ENCODE measurements around the gene PEPD. TPM values are rescaled to one million over a fixed set of nuclear protein-coding genes. Genes with fewer than 3 reads are reported as not detected.

PEPD gene
- total RNA-seq, 4 donors from 2014 or later = 58.9 to 81.0 (median 70.7) TPM

GRCh38 chr19:33440241-33440640, 81.3 kb downstream of the PEPD start:
- no peak overlapping the region for H3K4me3 ChIP-seq (ENCODE audit: low read depth, poor library complexity, severe bottlenecking)
- WGBS, 2 donors = 87 to 91% methylated on average over 6 of the region's 6 CpGs
- TF ChIP-seq POLR2A (IDR thresholded peaks at IDR 0.05) = no peak
- TF ChIP-seq, protein P1, sequence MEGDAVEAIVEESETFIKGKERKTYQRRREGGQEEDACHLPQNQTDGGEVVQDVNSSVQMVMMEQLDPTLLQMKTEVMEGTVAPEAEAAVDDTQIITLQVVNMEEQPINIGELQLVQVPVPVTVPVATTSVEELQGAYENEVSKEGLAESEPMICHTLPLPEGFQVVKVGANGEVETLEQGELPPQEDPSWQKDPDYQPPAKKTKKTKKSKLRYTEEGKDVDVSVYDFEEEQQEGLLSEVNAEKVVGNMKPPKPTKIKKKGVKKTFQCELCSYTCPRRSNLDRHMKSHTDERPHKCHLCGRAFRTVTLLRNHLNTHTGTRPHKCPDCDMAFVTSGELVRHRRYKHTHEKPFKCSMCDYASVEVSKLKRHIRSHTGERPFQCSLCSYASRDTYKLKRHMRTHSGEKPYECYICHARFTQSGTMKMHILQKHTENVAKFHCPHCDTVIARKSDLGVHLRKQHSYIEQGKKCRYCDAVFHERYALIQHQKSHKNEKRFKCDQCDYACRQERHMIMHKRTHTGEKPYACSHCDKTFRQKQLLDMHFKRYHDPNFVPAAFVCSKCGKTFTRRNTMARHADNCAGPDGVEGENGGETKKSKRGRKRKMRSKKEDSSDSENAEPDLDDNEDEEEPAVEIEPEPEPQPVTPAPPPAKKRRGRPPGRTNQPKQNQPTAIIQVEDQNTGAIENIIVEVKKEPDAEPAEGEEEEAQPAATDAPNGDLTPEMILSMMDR (IDR thresholded peaks at IDR 0.05) = no peak
- intact Hi-C loops (cut with DNase I; ENCODE audit: low total_unique reads) = no loop called here
- DNase-seq (ENCODE audit: low spot score in 2 of 2) = no peak

- TF ChIP-seq, protein P1 (IDR thresholded peaks at IDR 0.05) = no peak
- TF ChIP-seq POLR2A (IDR thresholded peaks at IDR 0.05) = no peak
- 85 to 91% methylated on average over 9 to 10 of the region's 16 CpGs for WGBS, 2 donors
These were observed 82.4 kb downstream of the PEPD start for GRCh38 chr19:33438987-33439781.

GRCh38 chr19:33437821-33438671, 83.5 kb downstream of the PEPD start:
- H3K4me3 ChIP-seq (ENCODE audit: low read depth, poor library complexity, severe bottlenecking) = no peak overlapping the region
- WGBS, 2 donors = 68 to 70% methylated on average over 10 to 11 of the region's 11 CpGs
- DNase-seq (ENCODE audit: low spot score in 2 of 2) = no peak
- intact Hi-C loops (cut with DNase I; ENCODE audit: low total_unique reads) = no loop called here
- no peak for TF ChIP-seq POLR2A (IDR thresholded peaks at IDR 0.05)
- TF ChIP-seq, protein P1 (IDR thresholded peaks at IDR 0.05) = no peak

More at GRCh38 chr19:33438987-33439781, 82.4 kb downstream of the PEPD start:
- H3K4me3 ChIP-seq (ENCODE audit: low read depth, poor library complexity, severe bottlenecking) = no peak overlapping the region
- no peak for DNase-seq (ENCODE audit: low spot score in 2 of 2)
- intact Hi-C loops (cut with DNase I; ENCODE audit: low total_unique reads) = no loop called here

DNA sequence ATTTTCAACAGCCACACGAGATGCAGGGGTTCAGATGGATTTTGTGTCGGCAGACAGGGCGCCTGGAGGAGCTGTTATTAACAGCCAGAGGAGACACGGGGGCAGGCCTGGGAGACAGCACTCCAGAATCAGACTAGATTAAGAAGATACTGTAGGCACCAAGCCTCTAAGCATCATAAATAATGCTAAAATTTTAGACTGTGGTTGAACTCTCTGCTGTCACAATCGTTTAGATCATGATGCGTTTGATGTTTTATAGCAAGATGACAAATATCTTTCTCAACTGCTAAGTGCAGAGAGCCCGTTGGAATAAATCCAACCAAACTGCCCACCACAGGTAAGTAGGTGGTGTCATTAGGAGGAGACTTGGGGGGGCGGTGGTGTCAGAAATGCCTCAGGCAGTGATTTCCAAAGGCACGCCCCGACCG, 84.2 kb downstream of the PEPD start:
- no peak for DNase-seq (ENCODE audit: low spot score in 2 of 2)
- intact Hi-C loops (cut with DNase I; ENCODE audit: low total_unique reads) = no loop called here
- WGBS, 2 donors = 55 to 57% methylated on average over 11 of the region's 11 CpGs
- TF ChIP-seq, protein P1 (IDR thresholded peaks at IDR 0.05) = no peak
- no peak for TF ChIP-seq POLR2A (IDR thresholded peaks at IDR 0.05)
- H3K4me3 ChIP-seq (ENCODE audit: low read depth, poor library complexity, severe bottlenecking) = no peak overlapping the region

- H3K4me3 ChIP-seq (ENCODE audit: low read depth, poor library complexity, severe bottlenecking) = no peak overlapping the region
- DNase-seq (ENCODE audit: low spot score in 2 of 2) = no peak
- intact Hi-C loops (cut with DNase I; ENCODE audit: low total_unique reads) = no loop called here
- 82 to 85% methylated on average over 22 of the region's 22 CpGs for WGBS, 2 donors
- no peak for TF ChIP-seq POLR2A (IDR thresholded peaks at IDR 0.05)
- TF ChIP-seq, protein P1 (IDR thresholded peaks at IDR 0.05) = no peak
These were observed 84.9 kb downstream of the PEPD start for GRCh38 chr19:33436360-33437345.
